Measurements from ENCODE around the gene RPL36AL.
A peak's percentile ranks its signal among the peaks of the same experiment; 100 is the strongest.

The RPL36AL gene

DNA sequence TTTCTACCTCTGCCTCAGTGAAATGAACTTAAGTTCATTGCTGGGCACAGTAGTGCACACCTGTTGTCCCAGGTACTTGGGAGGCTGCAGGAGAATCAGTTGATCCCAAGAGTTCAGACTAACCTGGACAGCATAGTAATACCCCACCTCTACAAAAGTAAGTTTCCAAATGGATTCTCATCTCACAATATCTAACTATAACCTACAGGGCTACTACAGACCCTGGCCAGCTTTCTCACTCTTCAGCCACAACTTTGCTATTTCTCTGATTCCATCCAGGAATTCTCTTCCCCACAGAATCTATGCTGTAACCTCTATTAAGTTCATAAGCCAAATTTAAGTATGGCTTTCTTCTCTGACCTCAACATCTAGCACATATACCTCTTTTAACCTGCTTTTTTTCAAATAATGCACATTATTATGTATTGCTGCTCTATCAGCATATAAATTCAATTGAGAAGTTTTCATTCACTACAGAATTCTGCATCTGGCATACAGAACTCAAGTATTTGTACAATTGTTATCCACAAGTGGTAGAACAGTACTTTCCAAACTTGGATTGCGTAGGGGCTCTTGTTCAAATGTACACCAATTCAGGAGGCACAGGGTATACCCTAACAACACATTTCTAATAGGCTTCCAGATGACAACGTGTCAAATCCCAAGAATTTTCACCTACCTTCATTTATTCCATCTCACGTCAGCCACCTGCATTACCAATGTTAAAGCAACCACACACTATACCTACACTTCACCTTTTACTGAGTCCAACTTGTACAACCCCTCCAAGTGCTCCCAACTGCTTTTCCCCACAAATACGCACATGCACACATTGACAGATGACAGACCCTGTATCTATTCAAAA is 38.1 kb downstream of the RPL36AL start:
- no peak overlapping the region for H3K4me2 ChIP-seq (ENCODE audit: low read length, poor library complexity, severe bottlenecking)
- 98% methylated on average over 3 of the region's 4 CpGs for WGBS
- H3K4me3 ChIP-seq (ENCODE audit: insufficient read depth in 1 of 2, low read depth in 1 of 2, low read length in 2 of 2): no peak overlapping the region

DNA sequence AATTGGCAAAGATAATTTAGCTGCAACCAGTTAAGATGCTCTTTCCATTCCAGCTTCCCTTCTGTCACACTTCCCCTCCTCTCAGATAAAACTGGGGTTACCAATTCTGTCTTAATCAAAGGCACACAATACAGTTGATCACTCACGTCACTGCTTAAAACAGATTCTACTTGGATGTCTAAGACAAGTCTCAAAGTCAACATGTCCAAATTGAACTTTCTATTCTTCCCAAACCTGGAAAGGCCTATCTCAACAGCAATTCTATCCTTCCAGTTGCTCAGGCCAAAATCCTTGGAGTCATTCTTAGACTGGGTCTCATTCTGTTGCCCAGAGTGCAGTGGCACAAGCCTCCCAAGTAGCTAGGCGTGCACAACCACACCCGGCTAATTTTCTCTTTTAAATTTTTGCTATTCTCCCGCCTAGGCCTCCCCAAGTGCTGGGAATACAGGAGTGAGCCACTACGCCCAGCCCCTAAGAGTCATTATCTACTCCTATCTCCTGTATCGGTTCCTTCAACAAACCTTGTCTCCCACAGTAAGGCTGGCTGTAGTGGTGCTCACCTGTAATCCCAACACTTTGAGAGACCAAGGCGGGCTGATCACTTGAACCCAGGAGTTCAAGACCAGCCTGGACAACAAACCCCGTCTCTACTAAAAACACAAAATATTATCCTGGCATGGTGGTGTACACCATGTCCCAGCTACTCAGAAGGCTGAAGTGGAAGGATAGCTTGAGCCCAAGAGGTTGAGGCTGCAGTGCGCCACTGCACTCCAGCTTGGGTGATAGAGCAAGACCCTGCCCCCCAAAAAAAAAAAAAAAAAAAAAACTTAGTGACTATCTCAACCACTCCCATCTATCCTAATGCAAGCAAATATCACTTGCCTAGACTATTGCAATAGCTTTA is 39.0 kb downstream of the RPL36AL start:
- no peak overlapping the region for H3K4me3 ChIP-seq (ENCODE audit: insufficient read depth in 1 of 2, low read depth in 1 of 2, low read length in 2 of 2)

More for the DNA sequence above, 38.1 kb downstream of the RPL36AL start:
- Histone ChIP-seq H3K9ac (ENCODE audit: low read length) (peak overlapping the region; percentile 15), H4K8ac (ENCODE audit: low read length) (no peak overlapping the region), H2BK5ac (ENCODE audit: low read depth, low read length, poor library complexity, severe bottlenecking) (no peak overlapping the region), H3K27me3 (ENCODE audit: control insufficient read depth in 1 of 2, insufficient read depth in 1 of 2, low read length in 2 of 2) (no peaks in the 10 kb centered on the region), H3K4me1 (ENCODE audit: control insufficient read depth, insufficient read depth, low read depth, low read length) (peaks cover 8% of the 10 kb centered on the region), H3K79me1 (replicated peaks; ENCODE audit: low read length, poor library complexity, severe bottlenecking) (peaks cover 6% of the 10 kb centered on the region), H3K14ac (ENCODE audit: low read length in 2 of 2) (no peak overlapping the region), H2AK5ac (ENCODE audit: low read length, severe bottlenecking) (no peak overlapping the region), H2BK120ac (ENCODE audit: low read depth, low read length) (no peak overlapping the region), H3K18ac (ENCODE audit: low read depth in 1 of 2, low read length in 2 of 2) (no peak overlapping the region), H2BK15ac (ENCODE audit: low read depth, poor library complexity, severe bottlenecking) (no peak overlapping the region), H2AFZ (ENCODE audit: low read depth, low read length) (no peak overlapping the region), H3K9me3 (ENCODE audit: control insufficient read depth, low read length) (no peaks in the 10 kb centered on the region), H3K36me3 (ENCODE audit: control insufficient read depth in 1 of 2, insufficient read depth in 2 of 2, low read depth in 1 of 2, low read length in 2 of 2) (peaks cover 16 to 40% of the 10 kb centered on the region in 2 experiments), H2BK12ac (ENCODE audit: low read length in 2 of 2) (no peak overlapping the region), H4K91ac (ENCODE audit: low read length) (no peak overlapping the region), H3K27ac (ENCODE audit: low read length, poor library complexity, severe bottlenecking) (no peak overlapping the region), H3K4ac (ENCODE audit: low read depth in 1 of 2, low read length in 2 of 2) (no peak overlapping the region), H3K23ac (ENCODE audit: low read length in 2 of 2) (no peak overlapping the region)
- DNase-seq: no peak

DNA sequence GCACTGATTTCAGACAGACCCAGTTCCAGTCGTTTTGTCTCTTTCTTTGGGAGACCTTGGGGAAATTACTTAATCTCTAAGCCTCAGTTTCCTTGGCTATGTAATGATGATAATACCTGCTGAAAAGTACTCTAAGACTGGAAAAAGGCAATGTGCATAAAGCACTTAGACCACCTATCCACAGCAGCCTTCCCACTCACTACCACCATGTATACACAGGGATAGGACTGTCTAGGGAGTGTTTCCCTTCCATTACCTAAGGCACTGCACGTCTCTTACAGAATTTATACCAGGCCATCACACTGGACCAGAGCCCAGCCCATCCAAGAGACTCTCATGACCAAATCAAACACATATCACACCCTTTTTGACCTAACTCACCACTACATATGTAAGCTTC is 40.6 kb downstream of the RPL36AL start:
- 98% methylated on average over 2 of the region's 2 CpGs for WGBS
- H3K9ac ChIP-seq (ENCODE audit: low read length): no peak overlapping the region
- no peak overlapping the region for H4K8ac ChIP-seq (ENCODE audit: low read length)
- H2BK120ac ChIP-seq (ENCODE audit: low read depth, low read length): no peak overlapping the region
- no peak overlapping the region for H4K91ac ChIP-seq (ENCODE audit: low read length)
- no peak overlapping the region for H2AFZ ChIP-seq (ENCODE audit: low read depth, low read length)
- peaks cover 30 to 61% of the 10 kb centered on the region in 2 experiments for H3K36me3 ChIP-seq (ENCODE audit: control insufficient read depth in 1 of 2, insufficient read depth in 2 of 2, low read depth in 1 of 2, low read length in 2 of 2)
- H3K27me3 ChIP-seq (ENCODE audit: control insufficient read depth in 1 of 2, insufficient read depth in 1 of 2, low read length in 2 of 2): no peaks in the 10 kb centered on the region
- H2BK12ac ChIP-seq (ENCODE audit: low read length in 2 of 2): no peak overlapping the region
- peak overlapping the region in 1 of 2 experiments; percentile 61 for H3K18ac ChIP-seq (ENCODE audit: low read depth in 1 of 2, low read length in 2 of 2)
- H2AK5ac ChIP-seq (ENCODE audit: low read length, severe bottlenecking): no peak overlapping the region
- no peak overlapping the region for H3K27ac ChIP-seq (ENCODE audit: low read length, poor library complexity, severe bottlenecking)
- no peak overlapping the region for H3K23ac ChIP-seq (ENCODE audit: low read length in 2 of 2)
- no peaks in the 10 kb centered on the region for H3K9me3 ChIP-seq (ENCODE audit: control insufficient read depth, low read length)
- no peak for DNase-seq
- no peak overlapping the region for H2BK5ac ChIP-seq (ENCODE audit: low read depth, low read length, poor library complexity, severe bottlenecking)
- no peak overlapping the region for H3K4me3 ChIP-seq (ENCODE audit: insufficient read depth in 1 of 2, low read depth in 1 of 2, low read length in 2 of 2)
- H3K4ac ChIP-seq (ENCODE audit: low read depth in 1 of 2, low read length in 2 of 2): no peak overlapping the region
- H3K4me2 ChIP-seq (ENCODE audit: low read length, poor library complexity, severe bottlenecking): no peak overlapping the region
- peak overlapping the region in 1 of 2 experiments; percentile 59 for H3K14ac ChIP-seq (ENCODE audit: low read length in 2 of 2)
- H3K4me1 ChIP-seq (ENCODE audit: control insufficient read depth, insufficient read depth, low read depth, low read length): peaks cover 8% of the 10 kb centered on the region
- H3K79me1 ChIP-seq (replicated peaks; ENCODE audit: low read length, poor library complexity, severe bottlenecking): peaks cover 16% of the 10 kb centered on the region
- H2BK15ac ChIP-seq (ENCODE audit: low read depth, poor library complexity, severe bottlenecking): no peak overlapping the region

More for the DNA sequence above, 39.0 kb downstream of the RPL36AL start:
- no peak overlapping the region for H3K4me2 ChIP-seq (ENCODE audit: low read length, poor library complexity, severe bottlenecking)
- peaks cover 24 to 49% of the 10 kb centered on the region in 2 experiments for H3K36me3 ChIP-seq (ENCODE audit: control insufficient read depth in 1 of 2, insufficient read depth in 2 of 2, low read depth in 1 of 2, low read length in 2 of 2)
- no peak for DNase-seq
- no peak overlapping the region for H3K14ac ChIP-seq (ENCODE audit: low read length in 2 of 2)
- peaks cover 8% of the 10 kb centered on the region for H3K4me1 ChIP-seq (ENCODE audit: control insufficient read depth, insufficient read depth, low read depth, low read length)
- no peak overlapping the region for H3K23ac ChIP-seq (ENCODE audit: low read length in 2 of 2)
- no peak overlapping the region for H4K91ac ChIP-seq (ENCODE audit: low read length)
- H2BK5ac ChIP-seq (ENCODE audit: low read depth, low read length, poor library complexity, severe bottlenecking): no peak overlapping the region
- H3K27me3 ChIP-seq (ENCODE audit: control insufficient read depth in 1 of 2, insufficient read depth in 1 of 2, low read length in 2 of 2): no peaks in the 10 kb centered on the region
- H2AK5ac ChIP-seq (ENCODE audit: low read length, severe bottlenecking): no peak overlapping the region
- no peak overlapping the region for H2BK120ac ChIP-seq (ENCODE audit: low read depth, low read length)
- no peak overlapping the region for H3K4ac ChIP-seq (ENCODE audit: low read depth in 1 of 2, low read length in 2 of 2)
- H3K9ac ChIP-seq (ENCODE audit: low read length): no peak overlapping the region
- H2AFZ ChIP-seq (ENCODE audit: low read depth, low read length): no peak overlapping the region
- no peak overlapping the region for H3K18ac ChIP-seq (ENCODE audit: low read depth in 1 of 2, low read length in 2 of 2)
- peaks cover 12% of the 10 kb centered on the region for H3K79me1 ChIP-seq (replicated peaks; ENCODE audit: low read length, poor library complexity, severe bottlenecking)
- H2BK15ac ChIP-seq (ENCODE audit: low read depth, poor library complexity, severe bottlenecking): no peak overlapping the region
- no peaks in the 10 kb centered on the region for H3K9me3 ChIP-seq (ENCODE audit: control insufficient read depth, low read length)
- 82% methylated on average over 9 of the region's 9 CpGs for WGBS
- no peak overlapping the region for H3K27ac ChIP-seq (ENCODE audit: low read length, poor library complexity, severe bottlenecking)
- no peak overlapping the region for H4K8ac ChIP-seq (ENCODE audit: low read length)
- no peak overlapping the region for H2BK12ac ChIP-seq (ENCODE audit: low read length in 2 of 2)

DNA sequence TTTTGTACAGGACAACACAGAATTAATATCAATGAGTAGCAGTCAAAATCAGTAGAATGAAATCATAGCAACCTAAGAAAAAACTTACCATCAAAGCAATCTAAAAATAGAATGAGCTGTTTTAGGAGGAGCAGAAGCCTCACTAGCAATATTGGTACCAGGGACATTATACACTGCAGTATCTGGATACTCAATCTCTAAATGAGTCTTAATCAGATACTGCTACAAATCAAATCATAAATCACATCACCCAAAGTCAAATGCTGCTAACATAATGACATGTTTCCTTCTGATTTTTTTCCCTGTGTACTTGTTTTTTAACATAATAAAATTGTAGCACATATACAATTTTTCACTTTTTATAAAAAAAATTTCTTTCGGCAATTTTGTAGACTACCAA is 42.3 kb downstream of the RPL36AL start:
- H3K9ac ChIP-seq (ENCODE audit: low read length): no peak overlapping the region
- no peak overlapping the region for H3K23ac ChIP-seq (ENCODE audit: low read length in 2 of 2)
- no peak overlapping the region for H2AK5ac ChIP-seq (ENCODE audit: low read length, severe bottlenecking)
- H4K8ac ChIP-seq (ENCODE audit: low read length): no peak overlapping the region
- H3K4me1 ChIP-seq (ENCODE audit: control insufficient read depth, insufficient read depth, low read depth, low read length): peaks cover under 1% of the 10 kb centered on the region
- H3K4me2 ChIP-seq (ENCODE audit: low read length, poor library complexity, severe bottlenecking): no peak overlapping the region
- H3K9me3 ChIP-seq (ENCODE audit: control insufficient read depth, low read length): no peaks in the 10 kb centered on the region
- peaks cover 17% of the 10 kb centered on the region for H3K79me1 ChIP-seq (replicated peaks; ENCODE audit: low read length, poor library complexity, severe bottlenecking)
- no peak overlapping the region for H2BK15ac ChIP-seq (ENCODE audit: low read depth, poor library complexity, severe bottlenecking)
- peaks cover 19 to 59% of the 10 kb centered on the region in 2 experiments for H3K36me3 ChIP-seq (ENCODE audit: control insufficient read depth in 1 of 2, insufficient read depth in 2 of 2, low read depth in 1 of 2, low read length in 2 of 2)
- WGBS: 98% methylated on average over 1 of the region's 1 CpG
- no peak overlapping the region for H2BK120ac ChIP-seq (ENCODE audit: low read depth, low read length)
- H4K91ac ChIP-seq (ENCODE audit: low read length): no peak overlapping the region
- H3K18ac ChIP-seq (ENCODE audit: low read depth in 1 of 2, low read length in 2 of 2): no peak overlapping the region
- H3K27ac ChIP-seq (ENCODE audit: low read length, poor library complexity, severe bottlenecking): no peak overlapping the region
- no peak overlapping the region for H2AFZ ChIP-seq (ENCODE audit: low read depth, low read length)
- DNase-seq: no peak
- no peak overlapping the region for H3K14ac ChIP-seq (ENCODE audit: low read length in 2 of 2)
- H3K4ac ChIP-seq (ENCODE audit: low read depth in 1 of 2, low read length in 2 of 2): no peak overlapping the region
- H3K4me3 ChIP-seq (ENCODE audit: insufficient read depth in 1 of 2, low read depth in 1 of 2, low read length in 2 of 2): no peak overlapping the region
- H3K27me3 ChIP-seq (ENCODE audit: control insufficient read depth in 1 of 2, insufficient read depth in 1 of 2, low read length in 2 of 2): no peaks in the 10 kb centered on the region
- H2BK5ac ChIP-seq (ENCODE audit: low read depth, low read length, poor library complexity, severe bottlenecking): no peak overlapping the region
- H2BK12ac ChIP-seq (ENCODE audit: low read length in 2 of 2): no peak overlapping the region
